GM19438 (cell line): ENCODE measurements around the gene BORCS6.
A peak's percentile ranks its signal among the peaks of the same experiment; 100 is the strongest.

Source experiments
- ATAC-seq: cut with Tn5 transposase; IDR thresholded peaks from one replicate; pipeline ENCODE4 v1.9.1; 2021; ENCODE audit warnings: low read depth; ENCODE audit not compliant: unreplicated experiment

Gene BORCS6

DNA sequence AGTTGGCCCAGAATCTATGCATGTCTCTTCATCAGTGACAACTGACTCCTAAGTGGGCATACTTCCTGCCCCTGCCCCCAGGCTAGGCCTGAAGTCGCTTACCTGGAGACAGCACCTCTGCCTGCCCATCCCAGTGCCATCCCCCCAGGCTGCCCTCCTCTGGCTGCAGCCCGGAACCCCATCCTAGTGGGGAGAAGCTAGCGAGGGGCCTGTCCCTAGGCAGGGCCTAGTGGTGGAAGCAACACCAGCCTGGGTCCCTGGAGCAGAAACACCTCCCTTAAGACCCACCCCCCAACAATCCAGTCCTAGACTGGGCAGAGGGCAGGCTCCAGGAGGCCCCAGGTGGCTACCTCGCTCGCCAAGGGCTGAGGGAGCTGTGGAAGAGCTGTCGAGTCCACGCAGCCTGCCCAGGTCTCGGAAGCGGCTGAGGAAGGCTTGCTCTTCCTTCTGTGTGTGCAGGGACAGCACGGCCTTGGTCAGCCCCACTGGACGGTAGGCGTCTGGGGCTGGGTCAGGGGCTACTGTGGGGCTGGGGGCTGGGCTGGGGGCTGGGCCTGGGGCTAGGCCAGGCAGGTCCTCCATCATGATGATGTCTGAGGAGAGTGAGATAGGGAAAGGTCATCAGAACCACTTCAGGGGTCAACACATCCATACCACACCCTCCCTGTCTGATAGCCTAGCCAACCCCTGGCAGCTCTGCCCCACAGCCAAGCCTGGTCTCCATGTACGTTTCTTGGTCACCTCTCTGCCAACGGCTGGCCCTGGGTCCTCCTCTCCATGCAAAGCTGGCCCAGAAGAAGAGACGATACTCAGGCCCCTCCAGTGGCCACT lies 45.4 kb downstream of the BORCS6 start:
- ATAC-seq, result no peak

GRCh38 chr17:8143581-8144400 lies 46.2 kb downstream of the BORCS6 start:
- no peak for ATAC-seq

DNA sequence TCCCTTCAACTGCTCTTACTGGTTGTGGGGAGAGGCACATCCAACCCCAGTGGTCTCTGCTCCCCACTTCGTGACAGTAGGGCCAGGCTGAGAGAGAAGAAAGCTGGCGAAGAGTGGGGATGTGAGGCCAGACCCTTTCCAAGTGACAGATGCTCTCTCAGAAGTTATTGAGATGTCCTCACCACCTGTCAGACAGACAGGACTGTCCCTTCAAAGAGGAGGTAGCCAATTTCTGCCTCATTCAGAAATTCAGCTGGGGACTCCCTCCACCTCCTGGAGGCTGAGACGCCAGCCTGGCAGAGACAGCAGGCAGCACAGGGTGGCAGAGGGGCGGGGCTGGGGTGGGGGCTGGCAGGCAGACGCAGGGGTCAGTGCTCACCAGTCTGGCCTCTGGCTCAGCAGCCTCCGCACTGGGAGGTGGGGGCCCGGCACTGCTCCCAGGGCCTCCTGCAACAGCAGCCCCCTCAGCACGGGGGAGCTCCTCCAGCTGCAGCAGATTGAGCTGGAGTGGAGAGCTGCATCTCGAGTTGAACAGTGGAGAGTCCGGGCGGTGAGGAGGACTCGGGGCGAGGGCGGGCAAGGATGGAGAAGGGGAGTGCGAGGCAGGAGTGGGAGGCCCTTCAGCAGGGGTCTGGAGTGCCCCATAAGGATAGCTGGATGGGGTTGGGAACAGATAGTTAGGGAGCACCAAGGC lies 46.9 kb downstream of the BORCS6 start:
- no peak for ATAC-seq

DNA sequence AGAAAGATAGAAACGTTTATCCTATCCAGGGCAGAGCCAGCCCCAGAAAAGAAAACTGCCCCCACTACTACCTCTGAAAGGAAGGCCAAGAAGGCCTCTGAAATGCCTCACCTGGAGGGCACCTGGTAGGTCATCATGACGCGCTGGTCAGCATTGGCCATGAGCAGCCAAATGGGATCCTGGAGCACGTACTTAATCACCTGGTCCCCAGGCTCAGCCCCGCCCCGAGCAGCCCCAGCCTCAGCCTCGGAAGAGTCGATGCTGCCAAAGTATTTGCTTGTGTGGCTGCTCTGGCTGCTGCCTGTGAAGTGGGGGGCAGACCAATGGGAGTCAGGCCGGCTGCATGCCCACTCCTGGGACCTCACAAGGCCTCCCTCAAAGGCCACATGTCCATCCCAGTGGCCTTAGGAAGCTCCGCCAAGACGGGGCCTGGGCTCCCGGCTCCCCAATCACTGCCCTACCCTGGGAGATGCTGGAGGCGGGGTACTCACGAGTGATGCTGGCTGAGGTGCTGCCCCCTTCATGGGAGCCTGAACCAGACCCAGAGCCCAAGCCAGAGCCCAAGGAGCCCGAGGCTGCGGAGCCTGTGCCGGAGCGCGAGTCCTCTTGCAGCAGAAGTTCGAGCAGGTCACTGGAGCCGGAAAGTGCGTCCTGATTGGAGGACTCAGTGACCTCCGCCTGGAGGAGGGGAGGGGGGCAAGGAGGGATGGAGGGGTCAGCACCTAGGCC lies 47.7 kb downstream of the BORCS6 start:
- no peak for ATAC-seq

GRCh38 chr17:8141741-8142140 lies 48.2 kb downstream of the BORCS6 start:
- ATAC-seq, result no peak

- no peak for ATAC-seq
Observed at GRCh38 chr17:8141045-8141444, 48.9 kb downstream of the BORCS6 start.

- no peak for ATAC-seq
Observed at GRCh38 chr17:8140065-8141029, 49.6 kb downstream of the BORCS6 start.

GRCh38 chr17:8138672-8139371 lies 51.2 kb downstream of the BORCS6 start:
- ATAC-seq, result peak; percentile 82

DNA sequence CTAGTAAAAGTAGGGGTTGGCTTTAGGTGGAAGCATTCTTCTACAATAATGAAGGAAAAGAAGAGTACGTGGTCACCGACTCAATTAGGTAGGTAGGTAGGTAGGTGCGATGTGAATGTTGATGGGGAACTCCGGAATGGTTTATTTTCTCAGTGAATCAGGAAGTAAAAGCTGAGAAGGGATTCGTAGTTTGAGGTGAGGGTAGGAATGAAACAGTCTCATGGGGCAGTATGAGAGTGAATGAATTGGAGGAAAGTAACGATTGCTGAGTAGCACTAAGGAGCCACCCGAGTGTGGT lies 51.7 kb downstream of the BORCS6 start:
- ATAC-seq, result peak; percentile 4
